Neutrophil (primary cell): Measurements from ENCODE around the gene CD200R1.

Source experiments
- H3K27ac ChIP-seq: fragments of 200-600 bp; sonication (generic); 2 replicates; pipeline ENCODE4 v1.5.1; 2016; ENCODE audit warnings: mild to moderate bottlenecking, moderate library complexity
- H3K27me3 ChIP-seq: fragments of 200-600 bp; sonication (generic); 2 replicates; pipeline ENCODE4 v1.6.0; 2016; ENCODE audit warnings: mild to moderate bottlenecking
- H3K36me3 ChIP-seq: fragments of 200-600 bp; sonication (generic); 2 replicates; pipeline ENCODE4 v1.5.1; 2017
- H3K4me1 ChIP-seq, 2 experiments: fragments of 200-600 bp in 1 of 2; sonication (generic) in 1 of 2; 1 replicate in 1 of 2; 2 replicates in 1 of 2; pipeline versions ENCODE4 v1.5.1 to v1.6.1; 2013 to 2016; ENCODE audit warnings: low read depth in 1 of 2, low read length in 1 of 2, mild to moderate bottlenecking in 1 of 2, moderate library complexity in 1 of 2; ENCODE audit not compliant: control insufficient read depth in 1 of 2, insufficient read depth in 1 of 2
- H3K4me3 ChIP-seq, 2 experiments: fragments of 200-600 bp in 1 of 2; sonication (generic) in 1 of 2; 1 replicate in 1 of 2; 2 replicates in 1 of 2; pipeline ENCODE4 v1.5.1; 2013 to 2016; ENCODE audit warnings: low read depth in 1 of 2, low read length in 1 of 2, mild to moderate bottlenecking in 1 of 2, moderate library complexity in 1 of 2
- H3K9me3 ChIP-seq: fragments of 200-600 bp; sonication (generic); 2 replicates; pipeline ENCODE4 v1.5.1; 2016
- TF ChIP-seq, protein P1 (sequence below): fragments of 200-600 bp; sonication (generic); IDR thresholded peaks from 2 replicates; pipeline ENCODE4 v1.5.1; 2016; ENCODE audit warnings: antibody characterized with exemption

Gene CD200R1

DNA sequence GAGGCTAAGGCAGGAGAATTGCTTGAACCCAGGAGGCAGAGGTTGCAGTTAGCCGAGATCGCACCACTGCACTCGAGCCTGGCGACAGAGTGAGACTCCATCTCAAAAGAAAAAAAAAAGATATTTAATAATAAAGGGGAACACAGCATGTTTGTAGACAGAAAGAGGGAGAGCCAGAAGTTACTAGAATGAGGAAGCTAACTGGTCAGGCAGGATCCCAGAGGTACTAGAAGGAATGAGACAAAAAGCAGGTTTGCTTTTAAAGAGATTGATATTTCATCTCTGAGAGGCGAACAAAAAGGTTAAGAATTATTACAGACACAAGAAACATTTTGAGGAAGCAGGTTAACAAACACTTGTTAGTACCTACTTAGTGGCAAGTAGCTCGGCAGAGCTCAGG lies 9.2 kb downstream of the CD200R1 start:
- Histone ChIP-seq H3K4me3 (no peak overlapping the region), H3K4me1 (peaks cover 47 to 51% of the 10 kb centered on the region in 2 experiments), H3K27ac (peak overlapping the region; percentile 78), H3K9me3 (no peaks in the 10 kb centered on the region), H3K36me3 (no peaks in the 10 kb centered on the region), H3K27me3 (no peaks in the 10 kb centered on the region)
- TF ChIP-seq, protein P1, sequence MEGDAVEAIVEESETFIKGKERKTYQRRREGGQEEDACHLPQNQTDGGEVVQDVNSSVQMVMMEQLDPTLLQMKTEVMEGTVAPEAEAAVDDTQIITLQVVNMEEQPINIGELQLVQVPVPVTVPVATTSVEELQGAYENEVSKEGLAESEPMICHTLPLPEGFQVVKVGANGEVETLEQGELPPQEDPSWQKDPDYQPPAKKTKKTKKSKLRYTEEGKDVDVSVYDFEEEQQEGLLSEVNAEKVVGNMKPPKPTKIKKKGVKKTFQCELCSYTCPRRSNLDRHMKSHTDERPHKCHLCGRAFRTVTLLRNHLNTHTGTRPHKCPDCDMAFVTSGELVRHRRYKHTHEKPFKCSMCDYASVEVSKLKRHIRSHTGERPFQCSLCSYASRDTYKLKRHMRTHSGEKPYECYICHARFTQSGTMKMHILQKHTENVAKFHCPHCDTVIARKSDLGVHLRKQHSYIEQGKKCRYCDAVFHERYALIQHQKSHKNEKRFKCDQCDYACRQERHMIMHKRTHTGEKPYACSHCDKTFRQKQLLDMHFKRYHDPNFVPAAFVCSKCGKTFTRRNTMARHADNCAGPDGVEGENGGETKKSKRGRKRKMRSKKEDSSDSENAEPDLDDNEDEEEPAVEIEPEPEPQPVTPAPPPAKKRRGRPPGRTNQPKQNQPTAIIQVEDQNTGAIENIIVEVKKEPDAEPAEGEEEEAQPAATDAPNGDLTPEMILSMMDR, result no peak

DNA sequence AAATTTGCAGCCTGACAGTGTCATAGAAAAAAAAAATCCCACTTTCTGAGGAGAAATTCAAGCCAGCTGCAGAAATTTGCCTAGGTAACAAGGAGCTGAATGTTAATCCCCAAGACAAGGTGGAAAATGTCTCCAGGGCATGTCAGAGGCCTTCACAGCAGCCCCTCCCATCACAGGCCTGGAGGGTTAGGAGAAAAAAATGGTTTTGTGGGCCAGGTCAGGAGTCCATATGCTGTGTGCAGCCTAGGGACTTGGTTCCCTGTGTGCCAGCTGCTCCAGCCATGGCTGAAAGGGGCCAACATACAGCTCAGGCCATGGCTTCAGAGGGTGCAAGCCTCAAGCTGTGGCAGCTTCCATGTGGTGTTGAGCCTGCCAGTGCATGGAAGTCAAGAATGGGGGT lies 11.2 kb downstream of the CD200R1 start:
- Histone ChIP-seq H3K36me3 (no peaks in the 10 kb centered on the region), H3K4me1 (peaks cover 35 to 38% of the 10 kb centered on the region in 2 experiments), H3K27ac (no peak overlapping the region), H3K4me3 (no peak overlapping the region), H3K27me3 (no peaks in the 10 kb centered on the region), H3K9me3 (no peaks in the 10 kb centered on the region)
- TF ChIP-seq, protein P1, result no peak

DNA sequence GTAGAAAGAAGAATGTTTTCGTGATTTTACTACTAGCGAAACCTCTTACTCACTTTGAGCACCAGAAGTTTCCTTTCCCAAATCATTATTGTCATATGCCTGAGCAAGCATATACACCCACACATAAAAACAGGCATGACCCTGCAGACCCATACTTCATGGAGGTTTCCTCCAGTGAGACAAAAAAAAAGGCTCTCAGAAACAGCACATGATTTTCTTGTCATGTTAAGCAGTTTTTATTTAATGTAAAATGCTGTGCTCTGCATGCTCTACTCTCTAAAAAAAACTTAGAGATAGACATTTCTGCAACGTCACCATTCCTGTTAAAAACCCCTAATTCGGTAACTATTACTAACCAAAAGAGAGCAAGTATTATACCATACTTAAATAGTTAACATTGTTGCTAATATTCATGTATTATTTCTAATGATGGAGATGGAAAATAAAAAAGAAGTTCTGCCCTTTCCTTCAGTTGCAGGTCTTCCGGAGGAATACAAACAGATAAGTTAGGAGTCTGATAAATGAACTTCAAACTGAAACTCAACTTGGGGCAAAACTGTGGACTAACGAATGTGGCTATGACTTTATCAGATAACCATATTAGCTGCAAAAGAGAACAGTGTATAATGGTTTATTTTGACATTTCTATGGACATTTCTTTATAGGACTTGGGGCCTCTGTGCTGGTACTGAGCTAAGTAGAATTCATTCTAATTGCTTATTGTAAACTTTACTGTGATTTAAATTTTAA lies 15.9 kb downstream of the CD200R1 start:
- TF ChIP-seq, protein P1, result no peak
- Histone ChIP-seq H3K4me3 (no peak overlapping the region), H3K27me3 (no peaks in the 10 kb centered on the region), H3K27ac (no peak overlapping the region), H3K36me3 (no peaks in the 10 kb centered on the region), H3K4me1 (peaks cover 0 to 5% of the 10 kb centered on the region in 2 experiments), H3K9me3 (no peaks in the 10 kb centered on the region)

DNA sequence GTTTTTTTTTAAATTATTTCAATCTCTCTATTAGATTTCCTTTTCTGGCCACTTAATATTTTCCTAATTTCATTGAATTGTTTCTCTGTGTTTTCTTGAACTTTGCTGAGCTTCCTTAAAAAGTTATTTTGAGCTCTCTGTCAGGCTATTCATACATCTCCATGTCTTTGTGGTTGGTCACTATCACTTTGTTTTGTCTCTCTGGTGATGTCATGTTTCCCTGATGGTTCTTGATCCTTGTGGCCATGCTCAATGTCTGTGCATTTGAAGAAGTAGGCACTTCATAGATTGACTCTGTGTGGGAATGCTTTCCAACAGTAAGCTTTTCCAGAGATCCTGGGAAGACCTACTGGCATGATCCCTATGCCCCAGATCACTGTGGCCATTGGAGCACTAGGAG lies 18.6 kb downstream of the CD200R1 start:
- Histone ChIP-seq H3K4me1 (peaks cover 0 to 5% of the 10 kb centered on the region in 2 experiments), H3K27ac (no peak overlapping the region), H3K4me3 (no peak overlapping the region), H3K9me3 (no peaks in the 10 kb centered on the region), H3K36me3 (no peaks in the 10 kb centered on the region), H3K27me3 (no peaks in the 10 kb centered on the region)
- TF ChIP-seq, protein P1, result no peak

DNA sequence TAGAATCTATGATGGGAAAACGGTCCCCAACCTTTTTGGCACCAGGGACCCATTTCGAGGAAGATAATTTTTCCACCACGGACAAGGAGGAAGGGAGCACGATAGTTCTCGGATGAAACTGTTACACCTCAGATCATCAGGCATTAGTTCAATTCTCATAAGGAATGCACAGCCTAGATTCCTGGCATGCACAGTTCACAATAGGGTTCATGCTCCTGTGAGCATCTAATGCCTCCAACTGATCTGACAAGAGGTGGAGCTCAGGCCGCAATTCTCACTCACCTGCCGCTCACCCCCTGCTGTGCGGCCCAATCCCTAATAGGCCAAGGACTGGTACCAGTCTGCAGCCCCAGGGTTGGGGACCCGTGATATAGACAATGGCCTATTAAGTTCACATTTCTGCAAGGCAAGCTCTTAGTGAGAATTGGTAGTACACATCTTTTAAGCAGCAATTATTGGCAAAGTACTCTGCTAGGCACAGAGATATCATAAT lies 26.5 kb downstream of the CD200R1 start:
- Histone ChIP-seq H3K4me1 (no peaks in the 10 kb centered on the region), H3K9me3 (no peaks in the 10 kb centered on the region), H3K36me3 (no peaks in the 10 kb centered on the region), H3K27me3 (no peaks in the 10 kb centered on the region), H3K4me3 (no peak overlapping the region), H3K27ac (no peak overlapping the region)
- TF ChIP-seq, protein P1, result no peak
